Ishikawa (cell line): Measurements from ENCODE around the gene CBX4.

Source experiments
- CEBPB ChIP-seq: IDR thresholded peaks from 2 replicates; pipeline ENCODE4 v1.6.1; 2012
- EGR1 ChIP-seq: IDR thresholded peaks from 2 replicates; pipeline ENCODE4 v1.6.1; 2012
- EP300 ChIP-seq: IDR thresholded peaks from 2 replicates; pipeline ENCODE4 v1.6.1; 2012; ENCODE audit warnings: borderline replicate concordance
- FOXM1 ChIP-seq: IDR thresholded peaks from 2 replicates; pipeline ENCODE4 v1.6.1; 2012; ENCODE audit warnings: low read depth, borderline replicate concordance
- MAX ChIP-seq: IDR thresholded peaks from 2 replicates; pipeline ENCODE4 v1.6.1; 2012
- NFIC ChIP-seq: IDR thresholded peaks from 2 replicates; pipeline ENCODE4 v1.6.1; 2012
- RAD21 ChIP-seq: IDR thresholded peaks from 2 replicates; pipeline ENCODE4 v1.6.1; 2012; ENCODE audit warnings: low read depth
- REST ChIP-seq: IDR thresholded peaks from 2 replicates; pipeline ENCODE4 v1.6.1; 2012; ENCODE audit warnings: low read depth, mild to moderate bottlenecking
- TAF1 ChIP-seq: IDR thresholded peaks from 2 replicates; pipeline ENCODE4 v1.6.1; 2012; ENCODE audit warnings: low read depth, mild to moderate bottlenecking
- TCF12 ChIP-seq: IDR thresholded peaks from 2 replicates; pipeline ENCODE4 v1.6.1; 2012; ENCODE audit warnings: low read depth
- TEAD4 ChIP-seq: IDR thresholded peaks from 2 replicates; pipeline ENCODE4 v1.6.1; 2012
- USF1 ChIP-seq: IDR thresholded peaks from 2 replicates; pipeline ENCODE4 v1.6.1; 2012
- YY1 ChIP-seq: IDR thresholded peaks from 2 replicates; pipeline ENCODE4 v1.6.1; 2012; ENCODE audit warnings: low read depth

GRCh38 chr17:79798299-79799173 is 40.7 kb downstream of the CBX4 start:
- no peak for TF ChIP-seq EP300
- no peak for TF ChIP-seq USF1
- peak; percentile 92 for TF ChIP-seq MAX
- no peak for TF ChIP-seq FOXM1
- TF ChIP-seq TEAD4: no peak
- TF ChIP-seq TCF12: no peak
- no peak for TF ChIP-seq CEBPB
- no peak for TF ChIP-seq RAD21
- no peak for TF ChIP-seq EGR1
- TF ChIP-seq NFIC: 0 out of 2 replicates have a peak, but pooled peaks have one; percentile 35
- no peak for TF ChIP-seq REST
- TF ChIP-seq TAF1: no peak
- TF ChIP-seq YY1: no peak
